Endothelial cell (in vitro differentiated cells): ENCODE data around the gene SDK2. TPM values are rescaled to one million over a fixed set of nuclear protein-coding genes. Genes with fewer than 3 reads are reported as not detected.

Source experiments
- DNase-seq: peaks from one replicate; pipeline ENCODE4 v3.0.0; 2021; ENCODE audit warnings: low spot score
- H3K27ac Mint-ChIP-seq: one replicate; pipeline ENCODE4 v1.8.0; 2021; ENCODE audit warnings: mixed read lengths, inconsistent platforms; ENCODE audit not compliant: unreplicated experiment
- H3K27me3 Mint-ChIP-seq: one replicate; pipeline ENCODE4 v1.8.0; 2021; ENCODE audit warnings: mild to moderate bottlenecking, moderate library complexity, mixed read lengths, inconsistent platforms; ENCODE audit not compliant: unreplicated experiment
- H3K36me3 Mint-ChIP-seq: one replicate; pipeline ENCODE4 v1.8.0; 2021; ENCODE audit warnings: mild to moderate bottlenecking, low read depth, mixed read lengths, inconsistent platforms; ENCODE audit not compliant: unreplicated experiment
- H3K4me1 Mint-ChIP-seq: one replicate; pipeline ENCODE4 v1.8.0; 2021; ENCODE audit warnings: mild to moderate bottlenecking, mixed read lengths, inconsistent platforms; ENCODE audit not compliant: unreplicated experiment
- H3K4me3 Mint-ChIP-seq: one replicate; pipeline ENCODE4 v1.8.0; 2021; ENCODE audit warnings: mild to moderate bottlenecking, mixed read lengths, inconsistent platforms; ENCODE audit not compliant: unreplicated experiment
- H3K9me3 Mint-ChIP-seq: one replicate; pipeline ENCODE4 v1.8.0; 2021; ENCODE audit warnings: mixed read lengths, inconsistent platforms; ENCODE audit not compliant: unreplicated experiment
- total RNA-seq: library from RNA; stranded (reverse); fragmentation: NEBNext Ultra II Directional; extraction: Animal tissue kit (Norgen Biotek cat#: 25700); gene quantifications from one replicate; pipeline ENCODE4 v1.2.1, GENCODE V29; 2021; ENCODE audit not compliant: unreplicated experiment
- TF ChIP-seq, protein P1 (sequence below): fragments of 200-600 bp; sonication (generic); IDR thresholded peaks from one replicate; pipeline ENCODE4 v1.5.0; 2021; ENCODE audit warnings: antibody characterized with exemption; ENCODE audit not compliant: unreplicated experiment

The SDK2 gene
- total RNA-seq, 1 donor from 2014 or later: 2.4 TPM

- no peak for DNase-seq
- Mint-ChIP-seq H3K36me3 (no peaks in the 10 kb centered on the region), H3K9me3 (no peaks in the 10 kb centered on the region), H3K4me1 (no peaks in the 10 kb centered on the region), H3K27me3 (peaks cover 2% of the 10 kb centered on the region), H3K27ac (no peak overlapping the region), H3K4me3 (no peak overlapping the region)
- TF ChIP-seq, protein P1, sequence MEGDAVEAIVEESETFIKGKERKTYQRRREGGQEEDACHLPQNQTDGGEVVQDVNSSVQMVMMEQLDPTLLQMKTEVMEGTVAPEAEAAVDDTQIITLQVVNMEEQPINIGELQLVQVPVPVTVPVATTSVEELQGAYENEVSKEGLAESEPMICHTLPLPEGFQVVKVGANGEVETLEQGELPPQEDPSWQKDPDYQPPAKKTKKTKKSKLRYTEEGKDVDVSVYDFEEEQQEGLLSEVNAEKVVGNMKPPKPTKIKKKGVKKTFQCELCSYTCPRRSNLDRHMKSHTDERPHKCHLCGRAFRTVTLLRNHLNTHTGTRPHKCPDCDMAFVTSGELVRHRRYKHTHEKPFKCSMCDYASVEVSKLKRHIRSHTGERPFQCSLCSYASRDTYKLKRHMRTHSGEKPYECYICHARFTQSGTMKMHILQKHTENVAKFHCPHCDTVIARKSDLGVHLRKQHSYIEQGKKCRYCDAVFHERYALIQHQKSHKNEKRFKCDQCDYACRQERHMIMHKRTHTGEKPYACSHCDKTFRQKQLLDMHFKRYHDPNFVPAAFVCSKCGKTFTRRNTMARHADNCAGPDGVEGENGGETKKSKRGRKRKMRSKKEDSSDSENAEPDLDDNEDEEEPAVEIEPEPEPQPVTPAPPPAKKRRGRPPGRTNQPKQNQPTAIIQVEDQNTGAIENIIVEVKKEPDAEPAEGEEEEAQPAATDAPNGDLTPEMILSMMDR: no peak
These were observed 45.5 kb upstream of the SDK2 start for GRCh38 chr17:73689596-73690275.

GRCh38 chr17:73686961-73687360 lies 42.7 kb upstream of the SDK2 start:
- no peaks in the 10 kb centered on the region for H3K4me1 Mint-ChIP-seq
- no peak overlapping the region for H3K27ac Mint-ChIP-seq
- DNase-seq: no peak
- TF ChIP-seq, protein P1: no peak
- H3K9me3 Mint-ChIP-seq: no peaks in the 10 kb centered on the region
- H3K36me3 Mint-ChIP-seq: no peaks in the 10 kb centered on the region
- H3K4me3 Mint-ChIP-seq: no peak overlapping the region
- peaks cover 4% of the 10 kb centered on the region for H3K27me3 Mint-ChIP-seq

GRCh38 chr17:73686126-73686525 lies 41.9 kb upstream of the SDK2 start:
- H3K9me3 Mint-ChIP-seq: no peaks in the 10 kb centered on the region
- H3K36me3 Mint-ChIP-seq: no peaks in the 10 kb centered on the region
- TF ChIP-seq, protein P1: no peak
- no peak for DNase-seq
- H3K4me1 Mint-ChIP-seq: no peaks in the 10 kb centered on the region
- H3K4me3 Mint-ChIP-seq: no peak overlapping the region
- H3K27me3 Mint-ChIP-seq: peaks cover 5% of the 10 kb centered on the region
- H3K27ac Mint-ChIP-seq: no peak overlapping the region

DNA sequence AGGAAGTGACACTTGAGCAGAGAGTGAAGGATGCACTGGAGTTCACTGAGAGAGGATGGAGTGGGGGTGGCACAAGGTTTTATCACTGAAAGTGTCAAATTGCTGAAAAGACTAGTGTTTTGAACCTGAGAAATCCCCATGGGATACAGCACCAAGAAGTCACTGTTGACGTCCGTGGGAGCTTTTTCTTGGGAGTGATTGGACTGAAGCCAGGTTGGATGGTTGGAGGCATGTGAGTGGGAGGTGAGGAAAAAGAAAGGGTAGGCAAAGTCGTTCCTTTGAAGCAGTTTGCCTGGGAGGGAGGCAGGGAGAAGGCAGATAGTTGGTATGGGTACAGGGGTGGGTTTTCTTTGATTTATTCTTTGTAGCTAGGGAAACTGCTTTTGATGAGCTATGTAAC lies 39.9 kb upstream of the SDK2 start:
- Mint-ChIP-seq H3K4me1 (no peaks in the 10 kb centered on the region), H3K27ac (no peak overlapping the region), H3K27me3 (peaks cover 3% of the 10 kb centered on the region), H3K4me3 (no peak overlapping the region), H3K9me3 (no peaks in the 10 kb centered on the region), H3K36me3 (no peaks in the 10 kb centered on the region)
- TF ChIP-seq, protein P1: no peak
- no peak for DNase-seq

DNA sequence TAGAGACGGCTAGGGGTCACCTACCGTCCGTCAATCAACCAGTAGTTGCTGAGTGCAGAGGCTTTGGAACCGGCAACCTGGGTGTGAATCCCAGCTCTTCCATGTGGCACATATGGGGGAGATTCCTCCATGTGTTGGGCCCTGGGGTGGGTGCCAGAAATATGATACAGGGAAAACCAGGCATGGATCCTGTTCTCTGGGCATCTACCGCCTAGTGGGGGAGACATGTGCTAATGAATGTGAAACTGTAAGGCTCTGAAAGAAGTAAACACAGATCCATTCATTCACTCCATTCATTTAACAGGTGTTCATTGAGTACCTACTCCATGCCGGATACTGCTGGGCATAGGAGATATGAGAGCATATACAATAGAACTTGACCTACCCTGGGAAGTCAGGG lies 39.5 kb upstream of the SDK2 start:
- no peaks in the 10 kb centered on the region for H3K36me3 Mint-ChIP-seq
- H3K27me3 Mint-ChIP-seq: peaks cover 3% of the 10 kb centered on the region
- H3K9me3 Mint-ChIP-seq: no peaks in the 10 kb centered on the region
- DNase-seq: no peak
- TF ChIP-seq, protein P1: no peak
- H3K4me1 Mint-ChIP-seq: no peaks in the 10 kb centered on the region
- no peak overlapping the region for H3K27ac Mint-ChIP-seq
- H3K4me3 Mint-ChIP-seq: no peak overlapping the region
